T-cell (primary cell): Measurements from ENCODE around the gene RXRA. TPM values are rescaled to one million over a fixed set of nuclear protein-coding genes. Genes with fewer than 3 reads are reported as not detected.

Experiments
- ATAC-seq, 4 experiments: fragments of 200-7000 bp in 3 of 4; fragments of 150-1000 bp in 1 of 4; cut with Tn5 transposase; replicated peaks in 1 of 4; 1 replicate in 3 of 4; 2 replicates in 1 of 4; pipeline ENCODE4 v1.10.0; 2021; ENCODE audit warnings: moderate library complexity in 3 of 4, mild to moderate bottlenecking in 2 of 4, moderate number of reproducible peaks in 1 of 4
- CTCF ChIA-PET, 2 donors: fragments of 300-600 bp; sonication (Branson Sonifier 250); formaldehyde crosslinking; loops; one replicate each; lab custom pipeline; 2022; ENCODE audit warnings: antibody characterized with exemption in 2 of 2; lab: Charles Lee
- POLR2A ChIA-PET, 2 donors: fragments of 300-600 bp; sonication (Branson Sonifier 250); formaldehyde crosslinking; loops; one replicate each; lab custom pipeline; 2022; ENCODE audit warnings: antibody characterized with exemption in 2 of 2; lab: Charles Lee
- DNase-seq, 35 experiments: peaks; one replicate each; pipeline versions ENCODE4 v3.0.0 to v3.0.0-alpha.2; 2013 to 2023
- H3K27ac ChIP-seq: one replicate; pipeline ENCODE4 v1.5.1; 2013; ENCODE audit warnings: low read length
- H3K27me3 ChIP-seq, 2 experiments: replicated peaks in 1 of 2; 1 replicate in 1 of 2; 2 replicates in 1 of 2; pipeline versions ENCODE4 v1.6.1 to v1.7.0; 2013; ENCODE audit warnings: low read length in 1 of 2, mixed read lengths in 1 of 2; ENCODE audit not compliant: control insufficient read depth in 2 of 2, insufficient read depth in 2 of 2; ENCODE audit errors: extremely low read depth in 1 of 2
- H3K36me3 ChIP-seq, 2 donors: 1 replicate in 1 of 2; 2 replicates in 1 of 2; pipeline versions ENCODE4 v1.6.1 to v1.7.0; 2013; ENCODE audit warnings: low read length in 1 of 2; ENCODE audit not compliant: control insufficient read depth in 2 of 2, insufficient read depth in 1 of 2; ENCODE audit errors: extremely low read depth in 1 of 2
- H3K4me1 ChIP-seq, 2 experiments: 1 replicate in 1 of 2; 2 replicates in 1 of 2; pipeline versions ENCODE4 v1.6.1 to v1.7.0; 2013; ENCODE audit warnings: low read length in 2 of 2, mixed read lengths in 1 of 2; ENCODE audit not compliant: insufficient read depth in 2 of 2, control insufficient read depth in 1 of 2; ENCODE audit errors: extremely low read depth in 1 of 2
- H3K4me3 ChIP-seq, 2 donors: 1 replicate in 1 of 2; 2 replicates in 1 of 2; pipeline versions ENCODE4 v1.5.1 to v1.7.0; 2013; ENCODE audit warnings: mild to moderate bottlenecking in 2 of 2, low read length in 1 of 2, moderate library complexity in 1 of 2; ENCODE audit not compliant: control insufficient read depth in 1 of 2; ENCODE audit errors: extremely low read depth in 1 of 2
- H3K9me3 ChIP-seq: 2 replicates; pipeline ENCODE4 v1.7.0; 2013
- H3K27ac Mint-ChIP-seq, 2 donors: one replicate each; pipeline ENCODE4 v1.8.0; 2020 to 2021; ENCODE audit warnings: mild to moderate bottlenecking in 2 of 2, mixed read lengths in 2 of 2
- H3K27me3 Mint-ChIP-seq, 2 donors: one replicate each; pipeline ENCODE4 v1.8.0; 2021 to 2022; ENCODE audit warnings: mixed read lengths in 2 of 2
- H3K36me3 Mint-ChIP-seq: one replicate; pipeline ENCODE4 v1.8.0; 2021; ENCODE audit warnings: mixed read lengths
- H3K4me1 Mint-ChIP-seq, 3 donors: one replicate each; pipeline ENCODE4 v1.8.0; 2020 to 2022; ENCODE audit warnings: mixed read lengths in 3 of 3, mild to moderate bottlenecking in 1 of 3
- H3K4me3 Mint-ChIP-seq, 3 donors: one replicate each; pipeline ENCODE4 v1.8.0; 2020 to 2022; ENCODE audit warnings: mild to moderate bottlenecking in 3 of 3, mixed read lengths in 3 of 3, moderate library complexity in 3 of 3
- H3K9me3 Mint-ChIP-seq, 3 donors: one replicate each; pipeline ENCODE4 v1.8.0; 2020 to 2022; ENCODE audit warnings: mixed read lengths in 3 of 3
- WGBS: methylation state at CpG from one replicate; pipeline ENCODE4 v1.1.5; 2013; ENCODE audit warnings: missing lambda C conversion rate; ENCODE audit not compliant: insufficient coverage; 5-methylcytosine and 5-hydroxymethylcytosine counted together
- total RNA-seq, 35 experiments: library from RNA in 6 of 35; stranded (reverse) in 6 of 35; fragments of 120-200 nt in 1 of 35; gene quantifications; one replicate each; pipeline versions ENCODE4 v1.2.1 to v1.2.4 and lab custom pipeline; 2013 to 2026

The RXRA gene
- total RNA-seq, 5 donors from 2014 or later (not counting 1 experiment from before 2014, with no cell fraction given): 5.6 to 17.7 (median 14.5) TPM

- POLR2A ChIA-PET: interaction anchor here (0.6 to 0.9 kb wide), 2 partner anchors 16 to 217 kb away, joined by 3 read pairs; no protein-coding TSS in a partner anchor
- ATAC-seq (peak; percentile 57 to 67 (median 61)), DNase-seq (peak; percentile 29 to 91 (median 77))
- peak overlapping the region; percentile 99 for H3K27ac ChIP-seq
- H3K4me3 ChIP-seq: peak overlapping the region; percentile 17 to 44
- no peaks in the 10 kb centered on the region for H3K36me3 ChIP-seq
- no peaks in the 10 kb centered on the region for H3K27me3 ChIP-seq
- CTCF ChIA-PET: interaction anchor here in 1 of 2 donors (1.0 to 1.5 kb wide), 6 partner anchors 9 to 227 kb away, joined by 3 to 8 read pairs (median 4); no protein-coding TSS in a partner anchor
- no peaks in the 10 kb centered on the region for H3K36me3 Mint-ChIP-seq
- H3K4me3 Mint-ChIP-seq: peak overlapping the region; percentile 65 to 75 (median 75)
- no peaks in the 10 kb centered on the region for H3K27me3 Mint-ChIP-seq
- H3K27ac Mint-ChIP-seq: peak overlapping the region; percentile 95 to 96
- H3K9me3 Mint-ChIP-seq: peaks cover 0 to 3% (median 3%) of the 10 kb centered on the region in 3 donors
- 14% methylated on average over 26 of the region's 35 CpGs for WGBS
- peaks cover 49 to 66% (median 53%) of the 10 kb centered on the region in 3 donors for H3K4me1 Mint-ChIP-seq
- peaks cover 37 to 65% of the 10 kb centered on the region in 2 experiments for H3K4me1 ChIP-seq
- H3K9me3 ChIP-seq: no peaks in the 10 kb centered on the region
Observed at GRCh38 chr9:134391319-134392231, 65.3 kb downstream of the RXRA start.

GRCh38 chr9:134392900-134393299, 66.6 kb downstream of the RXRA start:
- WGBS: 97% methylated on average over 8 of the region's 12 CpGs
- Histone ChIP-seq H3K27ac (peak overlapping the region; percentile 99), H3K4me1 (peaks cover 48 to 78% of the 10 kb centered on the region in 2 experiments), H3K9me3 (no peaks in the 10 kb centered on the region), H3K27me3 (no peaks in the 10 kb centered on the region), H3K4me3 (no peak overlapping the region), H3K36me3 (no peaks in the 10 kb centered on the region)
- peak overlapping the region; percentile 66 to 82 for H3K27ac Mint-ChIP-seq
- ChIA-PET CTCF (no interaction called here), POLR2A (no interaction called here)
- DNase-seq: no peak
- no peaks in the 10 kb centered on the region for H3K36me3 Mint-ChIP-seq
- H3K4me1 Mint-ChIP-seq: peaks cover 61 to 77% (median 65%) of the 10 kb centered on the region in 3 donors
- no peak for ATAC-seq
- peak overlapping the region in 1 of 3 donors; percentile 44 for H3K4me3 Mint-ChIP-seq
- H3K27me3 Mint-ChIP-seq: no peaks in the 10 kb centered on the region
- peaks cover 0 to 3% (median 3%) of the 10 kb centered on the region in 3 donors for H3K9me3 Mint-ChIP-seq

DNA sequence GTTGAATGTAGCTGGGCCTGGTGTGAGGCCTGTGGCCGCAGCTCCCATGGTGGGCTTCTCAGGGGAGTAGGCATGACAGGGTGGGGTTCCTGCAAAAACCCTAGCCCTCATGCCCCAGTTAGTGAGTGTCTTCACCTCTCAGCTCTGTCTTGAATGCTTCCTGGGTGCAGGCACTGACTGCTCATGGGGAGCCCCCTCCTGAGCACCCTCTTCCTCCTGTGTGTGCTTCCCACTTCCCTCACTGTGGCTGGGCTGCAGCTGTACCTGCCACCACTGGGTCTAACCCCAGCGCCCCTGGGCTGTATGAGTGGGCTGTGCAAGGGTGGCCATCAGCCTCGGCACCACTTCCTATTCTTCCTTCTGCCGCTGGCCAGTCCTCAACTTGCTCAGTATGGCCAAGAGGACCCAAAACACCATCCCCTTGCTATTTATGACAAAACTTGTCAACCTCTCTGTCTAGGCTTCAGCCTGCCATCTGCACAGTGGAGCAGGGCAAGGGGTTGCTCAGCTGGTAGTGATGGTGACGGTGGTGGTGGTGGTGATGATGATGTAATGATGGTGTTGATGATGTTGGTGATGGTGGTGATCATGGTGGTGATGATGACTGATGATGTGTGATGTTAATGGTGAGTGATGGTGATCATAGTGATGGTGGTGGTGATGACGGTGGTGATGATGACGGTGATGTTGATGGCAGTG, 67.5 kb downstream of the RXRA start:
- DNase-seq (peak in 6 of 35 experiments; percentile 20 to 46 (median 24)), ATAC-seq (no peak)
- peak overlapping the region in 1 of 3 donors; percentile 22 for H3K4me3 Mint-ChIP-seq
- H3K27ac Mint-ChIP-seq: peak overlapping the region; percentile 66
- H3K36me3 ChIP-seq: no peaks in the 10 kb centered on the region
- ChIA-PET CTCF (no interaction called here), POLR2A (no interaction called here)
- H3K9me3 ChIP-seq: no peaks in the 10 kb centered on the region
- WGBS: 100% methylated on average over 2 of the region's 7 CpGs
- H3K27me3 ChIP-seq: no peaks in the 10 kb centered on the region
- H3K4me1 ChIP-seq: peaks cover 48 to 86% of the 10 kb centered on the region in 2 experiments
- H3K4me3 ChIP-seq: no peak overlapping the region
- no peaks in the 10 kb centered on the region for H3K27me3 Mint-ChIP-seq
- peak overlapping the region; percentile 57 for H3K27ac ChIP-seq
- H3K36me3 Mint-ChIP-seq: no peaks in the 10 kb centered on the region
- H3K4me1 Mint-ChIP-seq: peaks cover 61 to 77% (median 65%) of the 10 kb centered on the region in 3 donors
- peaks cover 0 to 3% (median 3%) of the 10 kb centered on the region in 3 donors for H3K9me3 Mint-ChIP-seq

- ATAC-seq: no peak
- Mint-ChIP-seq H3K4me1 (peaks cover 62 to 74% (median 64%) of the 10 kb centered on the region in 3 donors), H3K27ac (peak overlapping the region; percentile 28 to 46), H3K4me3 (peak overlapping the region in 1 of 3 donors; percentile 89), H3K27me3 (no peaks in the 10 kb centered on the region), H3K36me3 (no peaks in the 10 kb centered on the region), H3K9me3 (peaks cover 0 to 3% (median 3%) of the 10 kb centered on the region in 3 donors)
- no peak for DNase-seq
- Histone ChIP-seq H3K27ac (peak overlapping the region; percentile 87), H3K4me1 (peaks cover 47 to 83% of the 10 kb centered on the region in 2 experiments), H3K4me3 (no peak overlapping the region), H3K9me3 (no peaks in the 10 kb centered on the region), H3K36me3 (no peaks in the 10 kb centered on the region), H3K27me3 (no peaks in the 10 kb centered on the region)
- ChIA-PET CTCF (no interaction called here), POLR2A (no interaction called here)
- WGBS: 99% methylated on average over 8 of the region's 16 CpGs
Observed at GRCh38 chr9:134395002-134395517, 68.8 kb downstream of the RXRA start.

GRCh38 chr9:134395737-134396257, 69.5 kb downstream of the RXRA start:
- Mint-ChIP-seq H3K4me3 (peak overlapping the region; percentile 66 to 89 (median 77)), H3K36me3 (no peaks in the 10 kb centered on the region), H3K27ac (peak overlapping the region; percentile 89 to 93), H3K9me3 (peaks cover 0 to 3% (median 3%) of the 10 kb centered on the region in 3 donors), H3K4me1 (peaks cover 54 to 68% (median 57%) of the 10 kb centered on the region in 3 donors), H3K27me3 (no peaks in the 10 kb centered on the region)
- Histone ChIP-seq H3K27ac (peak overlapping the region; percentile 87), H3K9me3 (no peaks in the 10 kb centered on the region), H3K4me3 (peak overlapping the region in 1 of 2 donors; percentile 59), H3K36me3 (no peaks in the 10 kb centered on the region), H3K4me1 (peaks cover 42 to 76% of the 10 kb centered on the region in 2 experiments), H3K27me3 (no peaks in the 10 kb centered on the region)
- ATAC-seq (no peak), DNase-seq (no peak)
- ChIA-PET POLR2A (no interaction called here), CTCF (no interaction called here)
- WGBS: 69% methylated on average over 10 of the region's 12 CpGs
